Left ventricle myocardium inferior (tissue), 1 donor: ENCODE results near the gene MPEG1. TPM values are rescaled to one million over a fixed set of nuclear protein-coding genes. Genes with fewer than 3 reads are reported as not detected.

ENCODE experiments used
- DNase-seq: peaks from one replicate; pipeline ENCODE4 v3.0.0-alpha.2; 2020
- H3K27ac ChIP-seq: fragments of 200-600 bp; replicated peaks from 2 replicates; pipeline ENCODE4 v1.8.0; 2021
- H3K27me3 ChIP-seq: fragments of 200-600 bp; 2 replicates; pipeline ENCODE4 v1.8.0; 2021; ENCODE audit warnings: low read depth
- H3K36me3 ChIP-seq: fragments of 200-600 bp; 2 replicates; pipeline ENCODE4 v1.8.0; 2021
- H3K4me1 ChIP-seq: fragments of 200-600 bp; 2 replicates; pipeline ENCODE4 v1.8.0; 2021
- H3K4me3 ChIP-seq: fragments of 200-600 bp; 2 replicates; pipeline ENCODE4 v1.8.0; 2021; ENCODE audit warnings: mild to moderate bottlenecking, moderate library complexity
- H3K9me3 ChIP-seq: fragments of 200-600 bp; replicated peaks from 2 replicates; pipeline ENCODE4 v1.8.0; 2021
- intact Hi-C: fragments of 100-400 bp; cut with micrococcal nuclease; formaldehyde crosslinking; loops from one replicate; pipeline ENCODE4 v1.11.0; 2022
- total RNA-seq: library from RNA; stranded (reverse); fragmentation: NEBNext Ultra II Directional; extraction: Animal tissue kit (Norgen Biotek cat#: 25700); gene quantifications from one replicate; pipeline ENCODE4 v1.2.1, GENCODE V29; 2021
- TF ChIP-seq, protein P1 (sequence below): fragments of 200-600 bp; IDR thresholded peaks from 2 replicates; pipeline ENCODE4 v1.8.0; 2021; ENCODE audit warnings: antibody characterized with exemption, mild to moderate bottlenecking, borderline replicate concordance
- donor health status: DM: no; HTN: yes; CAD: no; lungs with severe emphysema.

MPEG1 gene
- total RNA-seq, 1 donor from 2014 or later = 9.5 TPM

DNA sequence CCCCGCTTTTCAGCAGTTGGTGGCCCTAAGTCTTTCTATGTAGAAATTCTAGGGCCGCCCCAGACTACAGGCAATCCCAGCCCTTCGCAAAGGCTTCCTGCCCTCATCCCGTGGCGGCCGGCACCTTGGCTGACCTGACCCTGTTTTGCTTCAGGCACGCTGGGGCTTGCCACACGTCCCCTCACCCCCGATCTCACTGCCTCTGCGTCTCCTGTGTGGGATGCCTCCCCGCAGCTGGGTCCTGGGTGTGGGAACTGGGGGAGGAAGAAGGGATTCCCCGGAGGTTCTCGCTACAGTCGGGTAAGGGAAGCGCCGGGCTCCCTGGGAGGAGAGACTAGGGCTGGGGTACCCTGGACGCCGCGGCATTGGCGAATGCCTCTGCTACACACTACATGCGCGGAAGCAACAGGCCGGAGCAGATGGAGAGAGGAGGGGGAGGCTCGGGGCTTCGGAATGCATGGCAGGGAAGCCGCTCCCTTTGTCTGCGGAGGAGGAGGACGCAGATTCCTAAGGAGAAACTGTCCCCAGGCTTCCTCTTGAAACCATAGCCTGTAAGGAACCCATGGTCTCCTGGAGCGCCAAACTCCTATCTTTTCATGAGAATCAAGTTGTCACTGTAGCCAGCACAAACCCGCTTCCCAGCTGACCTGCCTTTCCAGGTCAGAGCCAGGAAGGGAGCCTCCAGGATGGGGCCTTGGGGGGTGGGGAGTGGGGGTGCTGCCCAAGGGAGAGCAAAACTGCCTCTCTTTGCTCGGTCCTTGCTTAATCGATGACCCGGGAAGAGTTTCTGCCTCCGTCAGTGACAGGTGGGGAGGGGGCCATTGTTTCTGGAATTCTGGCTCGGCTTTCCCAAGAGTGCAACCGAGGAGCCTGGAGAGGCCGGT is 39.4 kb downstream of the MPEG1 start:
- Histone ChIP-seq H3K27ac (peak overlapping the region; percentile 79), H3K4me3 (peak overlapping the region; percentile 77), H3K9me3 (no peaks in the 10 kb centered on the region), H3K4me1 (peaks cover 33% of the 10 kb centered on the region), H3K36me3 (peaks cover under 1% of the 10 kb centered on the region), H3K27me3 (peaks cover 11% of the 10 kb centered on the region)
- TF ChIP-seq, protein P1, sequence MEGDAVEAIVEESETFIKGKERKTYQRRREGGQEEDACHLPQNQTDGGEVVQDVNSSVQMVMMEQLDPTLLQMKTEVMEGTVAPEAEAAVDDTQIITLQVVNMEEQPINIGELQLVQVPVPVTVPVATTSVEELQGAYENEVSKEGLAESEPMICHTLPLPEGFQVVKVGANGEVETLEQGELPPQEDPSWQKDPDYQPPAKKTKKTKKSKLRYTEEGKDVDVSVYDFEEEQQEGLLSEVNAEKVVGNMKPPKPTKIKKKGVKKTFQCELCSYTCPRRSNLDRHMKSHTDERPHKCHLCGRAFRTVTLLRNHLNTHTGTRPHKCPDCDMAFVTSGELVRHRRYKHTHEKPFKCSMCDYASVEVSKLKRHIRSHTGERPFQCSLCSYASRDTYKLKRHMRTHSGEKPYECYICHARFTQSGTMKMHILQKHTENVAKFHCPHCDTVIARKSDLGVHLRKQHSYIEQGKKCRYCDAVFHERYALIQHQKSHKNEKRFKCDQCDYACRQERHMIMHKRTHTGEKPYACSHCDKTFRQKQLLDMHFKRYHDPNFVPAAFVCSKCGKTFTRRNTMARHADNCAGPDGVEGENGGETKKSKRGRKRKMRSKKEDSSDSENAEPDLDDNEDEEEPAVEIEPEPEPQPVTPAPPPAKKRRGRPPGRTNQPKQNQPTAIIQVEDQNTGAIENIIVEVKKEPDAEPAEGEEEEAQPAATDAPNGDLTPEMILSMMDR = no peak
- no peak for DNase-seq
- intact Hi-C loops = loop anchor here (10.0 kb wide), 1 partner anchor 251 kb away; the partner anchor contains the start of gene OR5A2

DNA sequence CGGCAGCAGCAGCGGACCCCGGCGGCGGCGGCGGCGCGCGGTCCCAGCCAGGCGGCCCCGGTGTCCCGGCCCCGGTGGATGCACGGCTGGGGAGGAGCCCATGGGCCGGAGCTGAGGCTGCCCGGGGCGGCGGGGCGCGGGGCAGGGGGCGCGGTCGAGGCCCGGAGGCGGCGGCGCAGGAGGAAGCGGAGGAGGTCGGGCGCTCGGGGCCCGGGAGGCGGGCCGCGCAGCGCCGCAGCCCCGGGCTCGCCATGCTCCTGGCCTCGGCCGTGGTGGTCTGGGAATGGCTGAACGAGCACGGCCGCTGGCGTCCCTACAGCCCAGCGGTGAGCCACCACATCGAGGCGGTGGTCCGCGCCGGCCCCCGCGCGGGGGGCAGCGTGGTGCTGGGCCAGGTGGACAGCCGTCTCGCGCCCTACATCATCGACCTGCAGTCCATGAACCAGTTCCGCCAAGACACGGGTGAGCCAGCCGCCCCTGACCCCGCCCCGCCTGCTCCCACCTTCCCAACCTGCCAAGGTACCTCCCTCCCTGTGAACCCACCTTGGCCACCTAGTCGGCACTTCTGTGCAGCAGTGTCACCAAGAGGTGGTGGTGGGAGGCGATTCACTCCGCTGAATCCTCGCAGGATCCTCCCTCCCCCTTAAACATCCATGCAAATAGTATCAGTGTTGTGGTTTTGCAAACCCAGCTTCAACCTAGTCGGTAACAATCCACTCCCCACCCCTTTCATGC is 40.2 kb downstream of the MPEG1 start:
- Histone ChIP-seq H3K9me3 (no peaks in the 10 kb centered on the region), H3K4me3 (peak overlapping the region; percentile 77), H3K27me3 (peaks cover 11% of the 10 kb centered on the region), H3K4me1 (peaks cover 33% of the 10 kb centered on the region), H3K27ac (peak overlapping the region; percentile 79), H3K36me3 (no peaks in the 10 kb centered on the region)
- intact Hi-C loops = loop anchor here (10.0 kb wide), 1 partner anchor 252 kb away; the partner anchor contains the start of gene OR5A2
- no peak for DNase-seq
- TF ChIP-seq, protein P1 = no peak

DNA sequence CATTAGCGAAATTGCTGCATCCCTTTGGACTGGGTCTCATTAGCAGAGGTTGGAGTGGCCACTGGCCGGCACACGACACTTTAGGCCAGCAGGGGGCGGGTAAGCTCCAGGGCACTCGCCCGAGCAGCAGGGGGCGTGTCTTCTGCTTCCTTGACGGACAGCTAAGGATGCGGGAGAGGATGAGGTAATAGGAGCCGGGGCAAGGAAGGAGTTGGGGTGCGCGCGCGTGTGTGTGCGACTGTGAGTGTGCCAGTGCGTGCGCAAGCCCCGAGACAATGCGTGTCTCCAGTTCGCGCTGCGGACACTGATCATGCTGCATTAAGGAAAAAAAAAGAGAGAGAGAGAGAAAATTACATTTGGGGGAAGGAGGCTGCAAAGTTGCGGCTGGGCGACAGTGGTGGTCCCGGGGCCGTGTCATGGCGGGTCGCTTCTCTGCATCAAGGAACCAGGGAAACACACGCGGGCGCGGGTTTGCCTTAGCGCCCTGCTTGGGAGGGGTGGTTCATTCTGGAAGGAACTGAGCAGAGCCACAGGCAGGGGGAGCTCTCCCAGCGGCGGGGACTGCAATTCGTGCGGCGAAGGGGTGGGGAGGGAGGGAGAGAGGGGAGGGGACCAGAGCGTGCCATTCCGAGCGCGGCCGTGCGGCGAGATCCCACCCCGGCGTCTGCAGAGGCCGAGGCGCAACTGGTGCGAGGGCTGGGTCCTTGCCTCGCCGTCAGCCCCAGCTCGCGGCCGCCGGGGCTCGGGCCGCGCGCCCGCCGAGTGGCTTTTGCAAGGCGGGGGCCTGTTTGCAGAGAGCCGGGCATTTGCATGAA is 41.0 kb downstream of the MPEG1 start, which contains the start of gene DTX4:
Gene DTX4, plus strand, starts transcription at position 625 of the 815 bp plus-strand sequence. CDS start 464 bp downstream, outside the sequence.
- H3K27ac ChIP-seq = peak within 1 kb of the TSS; percentile 79
- H3K9me3 ChIP-seq = no peaks in the 10 kb centered on the region
- no peaks in the 10 kb centered on the region for H3K36me3 ChIP-seq
- peak within 1 kb of the TSS; percentile 77 for H3K4me3 ChIP-seq
- peaks cover 17% of the 10 kb centered on the region for H3K27me3 ChIP-seq
- TF ChIP-seq, protein P1 = peak; percentile 83
- intact Hi-C loops = loop anchor here (2.0 to 10.0 kb wide), 2 partner anchors 35 to 253 kb away; partner anchors contain the start of gene OR5A2
- DNase-seq = peak; percentile 91
- peaks cover 33% of the 10 kb centered on the region for H3K4me1 ChIP-seq

DNA sequence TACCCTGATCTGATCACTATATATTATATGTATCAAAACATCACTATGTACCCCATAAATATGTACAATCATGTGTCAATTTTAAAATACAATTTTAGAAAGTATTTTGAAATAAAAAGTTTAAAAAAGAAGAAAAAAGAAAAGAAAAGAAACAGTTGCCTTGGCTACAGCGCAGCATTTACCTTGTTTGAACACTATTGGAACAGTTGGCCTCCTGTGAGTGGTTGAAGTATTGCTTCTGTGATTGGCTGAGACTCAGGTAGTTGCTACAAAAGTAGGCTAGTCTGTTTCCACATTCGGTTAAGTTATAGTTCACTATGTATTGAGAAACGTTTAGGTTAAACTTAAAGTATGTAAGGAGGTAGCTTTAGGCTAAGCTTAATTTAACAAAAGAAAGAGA is 48.7 kb downstream of the MPEG1 start:
- intact Hi-C loops = no loop called here
- TF ChIP-seq, protein P1 = no peak
- no peak for DNase-seq
- no peaks in the 10 kb centered on the region for H3K9me3 ChIP-seq
- no peaks in the 10 kb centered on the region for H3K36me3 ChIP-seq
- peaks cover 33% of the 10 kb centered on the region for H3K27me3 ChIP-seq
- no peaks in the 10 kb centered on the region for H3K4me1 ChIP-seq
- no peak overlapping the region for H3K27ac ChIP-seq
- H3K4me3 ChIP-seq = no peak overlapping the region

Other genes starting within 250 kb of the MPEG1 start
- not detected for gene GLYATL1B, start 126.6 kb downstream of the MPEG1 start, total RNA-seq
- 1.1 TPM for gene FAM111B, start 105.7 kb downstream of the MPEG1 start, total RNA-seq
- 9.6 TPM for gene FAM111A, start 70.1 kb downstream of the MPEG1 start, total RNA-seq
- gene DTX4, start 40.8 kb downstream of the MPEG1 start, total RNA-seq = 1.8 TPM
- not detected for gene OR5AN1, start 146.0 kb upstream of the MPEG1 start, total RNA-seq
- gene OR5A2, start 213.5 kb upstream of the MPEG1 start, total RNA-seq = not detected
- gene OR5A1, start 223.5 kb upstream of the MPEG1 start, total RNA-seq = not detected
- not detected for gene OR4D6, start 244.0 kb upstream of the MPEG1 start, total RNA-seq